ENCODE measurements around the gene LPXN. TPM values are rescaled to one million over a fixed set of nuclear protein-coding genes. Genes with fewer than 3 reads are reported as not detected.

The LPXN gene
- total RNA-seq, 4 donors from 2014 or later = 4.7 to 5.4 (median 5.3) TPM

DNA sequence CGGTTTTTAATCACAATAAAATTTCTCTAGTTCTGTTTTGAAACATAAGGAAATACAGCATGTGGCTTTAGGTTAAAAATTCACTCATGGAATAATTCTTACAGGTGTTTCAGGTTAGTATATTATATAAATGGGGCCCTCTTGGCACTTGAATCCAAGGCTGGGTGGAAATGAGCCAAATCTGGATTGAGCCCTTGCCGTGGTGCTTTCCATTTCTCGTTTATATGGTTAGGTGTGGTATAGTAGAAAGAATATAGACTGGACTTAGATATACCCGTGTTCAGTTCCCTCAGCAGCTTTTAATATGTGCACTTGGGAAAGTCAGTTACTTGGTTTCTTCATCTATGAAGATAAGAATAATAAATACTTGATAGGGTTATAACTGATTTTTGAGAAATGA, 19.2 kb upstream of the LPXN start:
- H3K36me3 ChIP-seq = no peaks in the 10 kb centered on the region
- WGBS, 2 donors (ENCODE audit: low coverage in 1 of 2) = 71 to 84% methylated on average over 4 of the region's 4 CpGs
- no peak for TF ChIP-seq POLR2A (IDR thresholded peaks at IDR 0.05)
- TF ChIP-seq, protein P1, sequence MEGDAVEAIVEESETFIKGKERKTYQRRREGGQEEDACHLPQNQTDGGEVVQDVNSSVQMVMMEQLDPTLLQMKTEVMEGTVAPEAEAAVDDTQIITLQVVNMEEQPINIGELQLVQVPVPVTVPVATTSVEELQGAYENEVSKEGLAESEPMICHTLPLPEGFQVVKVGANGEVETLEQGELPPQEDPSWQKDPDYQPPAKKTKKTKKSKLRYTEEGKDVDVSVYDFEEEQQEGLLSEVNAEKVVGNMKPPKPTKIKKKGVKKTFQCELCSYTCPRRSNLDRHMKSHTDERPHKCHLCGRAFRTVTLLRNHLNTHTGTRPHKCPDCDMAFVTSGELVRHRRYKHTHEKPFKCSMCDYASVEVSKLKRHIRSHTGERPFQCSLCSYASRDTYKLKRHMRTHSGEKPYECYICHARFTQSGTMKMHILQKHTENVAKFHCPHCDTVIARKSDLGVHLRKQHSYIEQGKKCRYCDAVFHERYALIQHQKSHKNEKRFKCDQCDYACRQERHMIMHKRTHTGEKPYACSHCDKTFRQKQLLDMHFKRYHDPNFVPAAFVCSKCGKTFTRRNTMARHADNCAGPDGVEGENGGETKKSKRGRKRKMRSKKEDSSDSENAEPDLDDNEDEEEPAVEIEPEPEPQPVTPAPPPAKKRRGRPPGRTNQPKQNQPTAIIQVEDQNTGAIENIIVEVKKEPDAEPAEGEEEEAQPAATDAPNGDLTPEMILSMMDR (IDR thresholded peaks at IDR 0.05) = no peak
- TF ChIP-seq EP300 (IDR thresholded peaks at IDR 0.05) = no peak
- no peak for TF ChIP-seq POLR2AphosphoS5 (IDR thresholded peaks at IDR 0.05)
- no peak for ATAC-seq
- H3K4me1 ChIP-seq = peaks cover 0 to 24% (median 0%) of the 10 kb centered on the region in 3 donors
- H3K4me3 ChIP-seq = no peak overlapping the region
- no peaks in the 10 kb centered on the region for H3K27me3 ChIP-seq
- no peak overlapping the region for H3K27ac ChIP-seq
- H3K9me3 ChIP-seq = no peaks in the 10 kb centered on the region

DNA sequence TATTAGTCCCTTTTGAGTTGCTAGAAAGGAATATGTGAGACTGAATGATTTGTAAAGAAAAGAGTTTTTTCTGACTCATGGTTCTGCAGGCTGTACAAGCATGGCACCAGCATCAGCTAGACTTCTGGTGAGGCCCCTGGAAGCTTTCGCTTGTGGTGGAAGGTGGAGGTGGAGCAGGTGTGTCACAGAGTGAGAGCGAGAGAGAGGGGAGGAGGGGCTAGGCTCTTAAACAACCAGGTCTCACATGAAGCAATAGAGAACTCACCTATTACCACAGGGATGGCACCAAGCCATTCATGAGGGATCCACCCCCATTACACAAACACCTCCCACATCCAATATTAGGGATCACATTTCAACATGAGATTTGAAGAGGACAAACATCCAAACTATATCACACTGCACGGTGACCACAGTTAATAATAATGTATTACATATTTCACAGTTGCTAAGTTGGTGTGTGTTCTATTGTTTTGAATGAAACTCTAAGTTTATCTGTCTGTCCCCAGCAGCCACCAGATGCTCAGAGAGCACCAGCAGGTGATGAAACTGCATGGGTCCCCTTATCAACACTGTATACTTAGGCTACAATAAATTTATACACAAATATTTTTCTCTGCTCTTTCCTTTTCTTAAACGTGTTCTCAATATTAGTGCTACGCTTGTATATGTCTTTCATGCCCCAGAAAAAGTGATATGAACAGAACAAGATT, 17.3 kb upstream of the LPXN start:
- TF ChIP-seq POLR2A (IDR thresholded peaks at IDR 0.05) (no peak), EP300 (IDR thresholded peaks at IDR 0.05) (no peak), POLR2AphosphoS5 (IDR thresholded peaks at IDR 0.05) (no peak)
- TF ChIP-seq, protein P1 (IDR thresholded peaks at IDR 0.05) = no peak
- Histone ChIP-seq H3K27ac (no peak overlapping the region), H3K9me3 (no peaks in the 10 kb centered on the region), H3K36me3 (no peaks in the 10 kb centered on the region), H3K27me3 (no peaks in the 10 kb centered on the region), H3K4me3 (no peak overlapping the region), H3K4me1 (peaks cover 0 to 31% (median 0%) of the 10 kb centered on the region in 3 donors)
- no peak for ATAC-seq
- 72 to 85% methylated on average over 5 of the region's 5 CpGs for WGBS, 2 donors (ENCODE audit: low coverage in 1 of 2)

DNA sequence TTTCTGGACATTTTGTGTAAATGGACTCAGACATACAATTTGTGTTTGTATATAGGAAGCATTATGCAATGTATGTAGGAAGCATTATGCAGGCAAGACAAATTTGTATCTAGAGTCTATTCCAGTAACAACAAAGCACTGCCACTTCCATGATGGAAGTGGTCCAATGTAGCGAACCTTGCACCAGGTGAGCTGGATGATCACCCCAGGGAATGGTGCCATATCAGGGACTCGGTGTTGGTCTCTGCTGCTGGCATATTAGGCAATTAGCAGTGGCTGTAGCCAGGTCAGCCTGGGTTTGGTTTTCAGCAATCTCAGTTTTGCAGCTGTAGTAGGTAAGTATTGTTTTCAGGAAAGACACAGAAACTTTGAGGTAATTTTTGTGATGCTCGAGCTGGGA, 16.0 kb upstream of the LPXN start:
- Histone ChIP-seq H3K9me3 (no peaks in the 10 kb centered on the region), H3K27ac (no peak overlapping the region), H3K27me3 (no peaks in the 10 kb centered on the region), H3K4me1 (peaks cover 0 to 39% (median 0%) of the 10 kb centered on the region in 3 donors), H3K4me3 (no peak overlapping the region), H3K36me3 (no peaks in the 10 kb centered on the region)
- WGBS, 2 donors (ENCODE audit: low coverage in 1 of 2) = 77 to 100% methylated on average over 1 to 2 of the region's 3 CpGs
- ATAC-seq = no peak
- TF ChIP-seq POLR2A (IDR thresholded peaks at IDR 0.05) (no peak), POLR2AphosphoS5 (IDR thresholded peaks at IDR 0.05) (no peak), EP300 (IDR thresholded peaks at IDR 0.05) (no peak)
- TF ChIP-seq, protein P1 (IDR thresholded peaks at IDR 0.05) = no peak

DNA sequence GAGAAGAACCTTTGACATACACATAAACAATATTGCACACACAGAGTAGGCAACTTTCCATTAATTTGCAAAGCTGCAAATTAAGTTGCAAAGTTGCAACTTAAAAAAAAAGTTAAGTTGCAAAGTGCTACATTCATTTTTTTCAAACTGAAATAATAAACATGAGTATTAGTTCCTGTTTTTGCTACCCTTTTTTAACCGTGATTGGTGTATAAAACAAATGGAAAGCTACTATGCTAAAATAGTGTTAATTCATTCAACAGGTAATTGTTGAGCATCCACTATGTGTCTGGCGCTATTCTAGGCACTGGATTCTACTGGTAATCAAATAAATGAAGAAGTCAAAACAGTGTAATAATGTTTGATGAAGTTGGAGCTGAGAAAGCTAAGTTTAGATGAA, 11.3 kb upstream of the LPXN start:
- ATAC-seq = no peak
- Histone ChIP-seq H3K4me1 (peaks cover 0 to 62% (median 8%) of the 10 kb centered on the region in 3 donors), H3K27ac (no peak overlapping the region), H3K36me3 (no peaks in the 10 kb centered on the region), H3K27me3 (no peaks in the 10 kb centered on the region), H3K4me3 (no peak overlapping the region), H3K9me3 (no peaks in the 10 kb centered on the region)
- WGBS, 2 donors (ENCODE audit: low coverage in 1 of 2) = 83 to 87% methylated on average over 2 of the region's 2 CpGs
- TF ChIP-seq POLR2A (IDR thresholded peaks at IDR 0.05) (no peak), EP300 (IDR thresholded peaks at IDR 0.05) (no peak)

DNA sequence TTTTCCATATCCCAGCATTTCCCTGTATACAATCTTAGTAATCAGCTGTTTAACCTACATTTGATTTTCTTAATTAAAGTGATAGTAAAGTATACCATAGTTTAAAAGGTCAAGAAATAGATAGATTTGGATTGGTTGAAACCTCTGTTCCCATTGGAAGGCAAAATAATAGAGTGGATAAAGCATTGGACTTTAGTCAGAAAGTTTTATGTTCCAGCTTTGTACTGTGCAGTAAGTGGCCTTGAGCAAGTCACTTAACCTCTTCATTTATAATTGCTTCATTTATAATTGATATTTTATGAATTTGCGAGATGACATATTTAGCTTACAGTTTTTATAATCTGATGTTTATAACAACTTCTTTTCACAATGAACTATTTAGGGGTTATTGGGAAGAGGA, 6.8 kb upstream of the LPXN start:
- Histone ChIP-seq H3K9me3 (no peaks in the 10 kb centered on the region), H3K4me3 (no peak overlapping the region), H3K27me3 (no peaks in the 10 kb centered on the region), H3K36me3 (no peaks in the 10 kb centered on the region), H3K27ac (no peak overlapping the region), H3K4me1 (peaks cover 0 to 67% (median 16%) of the 10 kb centered on the region in 3 donors)
- WGBS, 2 donors (ENCODE audit: low coverage in 1 of 2) = 95 to 100% methylated on average over 1 of the region's 1 CpG
- TF ChIP-seq POLR2AphosphoS5 (IDR thresholded peaks at IDR 0.05) (no peak), EP300 (IDR thresholded peaks at IDR 0.05) (no peak), POLR2A (IDR thresholded peaks at IDR 0.05) (no peak)
- TF ChIP-seq, protein P1 (IDR thresholded peaks at IDR 0.05) = no peak
- no peak for ATAC-seq

All from gastroesophageal sphincter (tissue), 4 donors.